IMR-90 (cell line): ENCODE data around the gene RPS23. TPM values are rescaled to one million over a fixed set of nuclear protein-coding genes. Genes with fewer than 3 reads are reported as not detected.

ENCODE experiments used
- ATAC-seq: fragments of 200-7000 bp; cut with Tn5 transposase; 2 replicates; pipeline ENCODE4 v1.9.1; 2020; ENCODE audit warnings: low read depth, mild to moderate bottlenecking, moderate library complexity
- BruUV-seq: library from RNA; stranded (reverse); fragments of 400-500 nt; replicated peaks from 2 replicates; lab custom pipeline; 2021; lab: Mats Ljungman, UMichigan
- CTCF ChIA-PET: fragments of 300-600 bp; formaldehyde crosslinking; extraction: SDS; loops from one replicate; lab custom pipeline; 2021; ENCODE audit warnings: antibody characterized with exemption; lab: Yijun Ruan, JAX
- POLR2A ChIA-PET: fragments of 300-600 bp; sonication (Branson Sonifier 250); formaldehyde crosslinking; loops from one replicate; lab custom pipeline; 2022; ENCODE audit warnings: antibody characterized with exemption; ENCODE audit not compliant: unreplicated experiment; lab: Charles Lee
- DNase-seq: peaks from one replicate; pipeline ENCODE4 v3.0.0; 2013
- H2AFZ ChIP-seq: replicated peaks from 2 replicates; pipeline ENCODE3; 2013; ENCODE audit warnings: low read length, mild to moderate bottlenecking; ENCODE audit not compliant: poor library complexity
- H2AK5ac ChIP-seq: 2 replicates; pipeline ENCODE4 v1.6.1; 2013; ENCODE audit warnings: low read depth, low read length, inconsistent platforms
- H2AK9ac ChIP-seq: replicated peaks from 2 replicates; pipeline ENCODE3; 2013; ENCODE audit warnings: mild to moderate bottlenecking, low read depth, low read length, moderate library complexity; ENCODE audit not compliant: poor library complexity
- H2BK120ac ChIP-seq: 2 replicates; pipeline ENCODE4 v1.6.1; 2013; ENCODE audit warnings: low read depth, low read length, inconsistent platforms
- H2BK15ac ChIP-seq: 3 replicates; pipeline ENCODE4 v1.6.1; 2013; ENCODE audit warnings: low read depth, low read length, inconsistent platforms
- H2BK20ac ChIP-seq: 2 replicates; pipeline ENCODE4 v1.6.1; 2013; ENCODE audit warnings: low read depth, mild to moderate bottlenecking, inconsistent platforms, low read length, moderate library complexity
- H2BK5ac ChIP-seq: 2 replicates; pipeline ENCODE4 v1.6.1; 2013; ENCODE audit warnings: mild to moderate bottlenecking, low read depth, low read length, inconsistent platforms; ENCODE audit not compliant: poor library complexity, severe bottlenecking
- H3K14ac ChIP-seq: replicated peaks from 2 replicates; pipeline ENCODE4 v1.6.1; 2013; ENCODE audit warnings: low read depth, low read length, inconsistent platforms
- H3K18ac ChIP-seq: 2 replicates; pipeline ENCODE4 v1.6.1; 2013; ENCODE audit warnings: low read depth, low read length, control low read depth
- H3K23ac ChIP-seq: 2 replicates; pipeline ENCODE4 v1.6.1; 2013; ENCODE audit warnings: low read depth, low read length, inconsistent platforms
- H3K27ac ChIP-seq: 2 replicates; pipeline ENCODE4 v1.5.1; 2013; ENCODE audit warnings: mild to moderate bottlenecking, control low read depth, low read length; ENCODE audit not compliant: insufficient read depth
- H3K27me3 ChIP-seq: 2 replicates; pipeline ENCODE4 v1.6.1; 2013; ENCODE audit warnings: low read length; ENCODE audit not compliant: control insufficient read depth, insufficient read depth
- H3K36me3 ChIP-seq: 2 replicates; pipeline ENCODE4 v1.6.1; 2013; ENCODE audit warnings: low read length, mixed read lengths; ENCODE audit not compliant: control insufficient read depth, insufficient read depth
- H3K4ac ChIP-seq: 2 replicates; pipeline ENCODE4 v1.6.1; 2013; ENCODE audit warnings: low read depth, low read length, inconsistent platforms
- H3K4me1 ChIP-seq: 2 replicates; pipeline ENCODE4 v1.6.1; 2013; ENCODE audit warnings: low read length, mixed read lengths; ENCODE audit not compliant: control insufficient read depth, insufficient read depth
- H3K4me2 ChIP-seq: 2 replicates; pipeline ENCODE4 v1.6.1; 2013; ENCODE audit warnings: low read depth, mild to moderate bottlenecking, control low read depth, low read length, moderate library complexity
- H3K4me3 ChIP-seq: 2 replicates; pipeline ENCODE4 v1.5.1; 2013; ENCODE audit warnings: low read depth, mild to moderate bottlenecking, control low read depth, low read length, moderate library complexity; ENCODE audit not compliant: insufficient read depth
- H3K56ac ChIP-seq: 2 replicates; pipeline ENCODE4 v1.6.1; 2013; ENCODE audit warnings: low read length, inconsistent platforms; ENCODE audit not compliant: insufficient read depth; ENCODE audit errors: extremely low read depth
- H3K79me1 ChIP-seq, 2 experiments: 2 replicates each; pipeline ENCODE4 v1.6.1; 2013; ENCODE audit warnings: low read length in 2 of 2, inconsistent platforms in 1 of 2, low read depth in 1 of 2
- H3K9ac ChIP-seq: 2 replicates; pipeline ENCODE4 v1.6.1; 2013; ENCODE audit warnings: low read depth, low read length, control low read depth
- H3K9me1 ChIP-seq: 2 replicates; pipeline ENCODE4 v1.6.1; 2013; ENCODE audit warnings: low read length, inconsistent platforms; ENCODE audit not compliant: insufficient read depth
- H3K9me3 ChIP-seq: 2 replicates; pipeline ENCODE4 v1.6.1; 2013; ENCODE audit warnings: low read length; ENCODE audit not compliant: control insufficient read depth, insufficient read depth
- H4K20me1 ChIP-seq: 2 replicates; pipeline ENCODE4 v1.6.1; 2013; ENCODE audit warnings: low read length, inconsistent platforms; ENCODE audit not compliant: insufficient read depth
- H4K5ac ChIP-seq: 2 replicates; pipeline ENCODE4 v1.6.1; 2013; ENCODE audit warnings: mild to moderate bottlenecking, low read depth, low read length, control low read depth
- H4K8ac ChIP-seq, 2 experiments: 2 replicates each; pipeline ENCODE4 v1.6.1; 2013; ENCODE audit warnings: low read depth in 2 of 2, low read length in 2 of 2, control low read depth in 1 of 2, inconsistent platforms in 1 of 2
- H4K91ac ChIP-seq: 2 replicates; pipeline ENCODE4 v1.6.1; 2013; ENCODE audit warnings: low read depth, low read length, inconsistent platforms; ENCODE audit not compliant: insufficient read depth
- BHLHE40 ChIP-seq: fragments of 150-350 bp; IDR thresholded peaks from 2 replicates; pipeline ENCODE4 v1.6.1; 2016; ENCODE audit warnings: mild to moderate bottlenecking, low read depth, low read length
- CEBPB ChIP-seq: IDR thresholded peaks from 2 replicates; pipeline ENCODE4 v1.6.1; 2012; ENCODE audit warnings: low read depth, low read length, improper control_type of control experiment
- CHD1 ChIP-seq: IDR thresholded peaks from 2 replicates; pipeline ENCODE4 v1.6.1; 2012; ENCODE audit warnings: low read depth, low read length, improper control_type of control experiment
- CTCF ChIP-seq: conservative IDR thresholded peaks from 2 replicates; pipeline ENCODE4 v1.5.1; 2012; ENCODE audit warnings: mild to moderate bottlenecking, low read depth, low read length, improper control_type of control experiment
- ELK1 ChIP-seq: fragments of 150-350 bp; IDR thresholded peaks from 2 replicates; pipeline ENCODE4 v1.6.1; 2016; ENCODE audit warnings: low read depth, mild to moderate bottlenecking, low read length, moderate library complexity, borderline replicate concordance
- FOS ChIP-seq: fragments of 150-350 bp; IDR thresholded peaks from 2 replicates; pipeline ENCODE4 v1.6.1; 2016; ENCODE audit warnings: low read depth, low read length
- MAFK ChIP-seq: IDR thresholded peaks from 2 replicates; pipeline ENCODE4 v1.6.1; 2012; ENCODE audit warnings: low read depth, low read length, improper control_type of control experiment
- MAZ ChIP-seq: IDR thresholded peaks from 2 replicates; pipeline ENCODE4 v1.6.1; 2012; ENCODE audit warnings: low read depth, mild to moderate bottlenecking, low read length, improper control_type of control experiment, moderate library complexity, borderline replicate concordance
- NFE2L2 ChIP-seq: fragments of 150-350 bp; IDR thresholded peaks from 2 replicates; pipeline ENCODE4 v1.6.1; 2016; ENCODE audit warnings: low read depth, mild to moderate bottlenecking, low read length
- POLR2A ChIP-seq: IDR thresholded peaks from 2 replicates; pipeline ENCODE4 v1.6.1; 2012; ENCODE audit warnings: mild to moderate bottlenecking, low read depth, low read length
- RAD21 ChIP-seq: IDR thresholded peaks from 2 replicates; pipeline ENCODE4 v1.6.1; 2012; ENCODE audit warnings: low read length, improper control_type of control experiment
- RCOR1 ChIP-seq: IDR thresholded peaks from 2 replicates; pipeline ENCODE4 v1.6.1; 2012; ENCODE audit warnings: mild to moderate bottlenecking, low read length, improper control_type of control experiment; ENCODE audit not compliant: insufficient replicate concordance
- RFX5 ChIP-seq: IDR thresholded peaks from 2 replicates; pipeline ENCODE4 v1.8.0; 2012; ENCODE audit warnings: low read depth, mild to moderate bottlenecking, low read length, moderate library complexity
- USF2 ChIP-seq: fragments of 150-350 bp; IDR thresholded peaks from 2 replicates; pipeline ENCODE4 v1.6.1; 2017; ENCODE audit warnings: mild to moderate bottlenecking, antibody characterized with exemption, low read length, low read depth
- WGBS, 2 experiments: methylation state at CpG; one replicate each; pipeline versions ENCODE4 v1.1.5 to v1.1.7; 2013; ENCODE audit warnings: missing lambda C conversion rate in 2 of 2; ENCODE audit not compliant: insufficient read length in 1 of 2; ENCODE audit errors: extremely low coverage in 2 of 2; 5-methylcytosine and 5-hydroxymethylcytosine counted together
- dilution Hi-C: fragments of 300-500 bp; cut with HindIII; formaldehyde crosslinking; loops from one replicate; pipeline ENCODE4 v1.14.3; 2018; ENCODE audit warnings: low sequenced_read_pairs; ENCODE audit not compliant: unreplicated experiment
- in situ Hi-C: fragments of 300-500 bp; cut with MboI; formaldehyde crosslinking; loops from 3 replicates; pipeline ENCODE4 v1.14.3; 2019; ENCODE audit warnings: low sequenced_read_pairs, inconsistent platforms, mixed read lengths
- intact Hi-C: fragments of 100-400 bp; cut with micrococcal nuclease; formaldehyde crosslinking; loops from 2 replicates; pipeline ENCODE4 v1.10.0; 2022
- polyA plus RNA-seq, 3 experiments: library from polyadenylated mRNA; depleted of rRNA; stranded (reverse); fragments of >200 nt; gene quantifications; 2 replicates each; pipeline ENCODE4 v1.2.3, GENCODE V29; 2012; ENCODE audit warnings: low replicate concordance in 1 of 3
- total RNA-seq: library from RNA; depleted of rRNA; stranded (reverse); fragments of >200 nt; gene quantifications from 2 replicates; pipeline ENCODE4 v1.2.3, GENCODE V29; 2012

The RPS23 gene
- total and polyA plus RNA-seq, 2 of the 4 experiments (the other 2 are of a cell fraction), result 3,186 to 3,318 TPM

GRCh38 chr5:82278711-82279370 lies 687 bp upstream of the RPS23 start:
- in situ Hi-C loops, result no loop called here
- H2BK20ac ChIP-seq, result no peak overlapping the region
- H2AK5ac ChIP-seq, result no peak overlapping the region
- H3K4me2 ChIP-seq, result peak overlapping the region; percentile 53
- TSS peak; percentile 72 for BruUV-seq
- H3K56ac ChIP-seq, result peak overlapping the region; percentile 5; the same call in 1 of the 2 replicates
- no peaks in the 10 kb centered on the region for H3K27me3 ChIP-seq
- H3K9me3 ChIP-seq, result no peaks in the 10 kb centered on the region
- H3K36me3 ChIP-seq, result peaks cover 21% of the 10 kb centered on the region
- POLR2A ChIA-PET, result interaction anchor here (0.6 to 0.8 kb wide), 4 partner anchors 10 to 1229 kb away, joined by 3 to 10 read pairs (median 4); no protein-coding TSS in a partner anchor
- DNase-seq (no peak), ATAC-seq (no peak)
- H2BK5ac ChIP-seq, result no peak overlapping the region
- no peak overlapping the region for H2AK9ac ChIP-seq
- H3K79me1 ChIP-seq, result peaks cover 29 to 48% of the 10 kb centered on the region in 2 experiments
- peak overlapping the region; percentile 74 for H2AFZ ChIP-seq
- CTCF ChIA-PET, result interaction anchor here (0.7 to 1.5 kb wide), 2 partner anchors 36 to 113 kb away, joined by 3 read pairs; no protein-coding TSS in a partner anchor
- 20% methylated on average over 1 of the region's 19 CpGs; no CpG with 5 or more reads in 1 of the 2 experiments for WGBS, 2 experiments
- H2BK120ac ChIP-seq, result no peak overlapping the region
- peak overlapping the region; percentile 74 for H3K9ac ChIP-seq
- no peak for TF ChIP-seq ELK1
- TF ChIP-seq CTCF, result no peak
- no peak for TF ChIP-seq MAFK
- TF ChIP-seq POLR2A, result no peak; the same call in 1 of the 2 replicates
- TF ChIP-seq RCOR1, result no peak
- TF ChIP-seq RFX5, result no peak
- no peak for TF ChIP-seq CEBPB
- TF ChIP-seq MAZ, result no peak
- TF ChIP-seq FOS, result no peak
- no peak for TF ChIP-seq CHD1
- no peak for TF ChIP-seq USF2
- no peak for TF ChIP-seq BHLHE40
- no peak for TF ChIP-seq NFE2L2
- TF ChIP-seq RAD21, result no peak
- no peak overlapping the region; the same call in 2 of the 3 replicates for H2BK15ac ChIP-seq
- 0 out of 2 replicates have a peak overlapping the region, but pooled peaks have one; percentile 87 for H4K91ac ChIP-seq
- H3K14ac ChIP-seq, result no peak overlapping the region; the same call in 1 of the 2 replicates
- no peaks in the 10 kb centered on the region for H3K4me1 ChIP-seq
- peak overlapping the region; percentile 47 for H4K5ac ChIP-seq
- dilution Hi-C loops, result no loop called here
- H3K4ac ChIP-seq, result peak overlapping the region; percentile 9; the same call in 1 of the 2 replicates
- H3K27ac ChIP-seq, result 0 out of 2 replicates have a peak overlapping the region, but pooled peaks have one; percentile 9
- H3K9me1 ChIP-seq, result peaks cover 4% of the 10 kb centered on the region; the same call in 1 of the 2 replicates
- H3K4me3 ChIP-seq, result peak overlapping the region; percentile 92
- no peak overlapping the region for H3K23ac ChIP-seq
- no peak overlapping the region for H3K18ac ChIP-seq
- peak overlapping the region; percentile 88 to 99 for H4K8ac ChIP-seq
- intact Hi-C loops, result no loop called here
- H4K20me1 ChIP-seq, result no peaks in the 10 kb centered on the region; the same call in 1 of the 2 replicates
